ENCODE measurements around the gene ALDH7A1. TPM values are rescaled to one million over a fixed set of nuclear protein-coding genes. Genes with fewer than 3 reads are reported as not detected.

ALDH7A1 gene
- total and polyA plus RNA-seq, 3 donors from 2014 or later, result 50.0 to 68.3 (median 57.2) TPM

DNA sequence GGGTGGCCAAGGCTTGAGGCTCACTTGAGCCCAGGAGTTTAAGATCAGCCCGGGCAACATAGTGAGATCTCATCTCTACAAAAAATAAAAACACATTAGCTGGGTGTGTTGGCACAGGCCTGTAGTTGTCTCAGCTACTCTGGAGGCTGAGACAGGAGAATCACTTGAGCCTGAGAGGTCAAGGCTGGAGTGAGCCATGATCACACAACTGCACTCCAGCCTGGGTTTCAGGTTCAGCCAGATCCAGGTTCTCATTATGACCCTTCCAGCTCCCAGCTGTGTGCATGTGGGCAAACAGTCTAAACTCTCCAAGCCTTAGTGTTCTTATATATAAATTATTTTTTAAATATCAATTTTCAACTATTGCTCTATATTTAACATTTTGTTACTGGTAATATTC is 67.9 kb downstream of the ALDH7A1 start:
- TF ChIP-seq POLR2A (IDR thresholded peaks at IDR 0.05), result no peak
- TF ChIP-seq, protein P1, sequence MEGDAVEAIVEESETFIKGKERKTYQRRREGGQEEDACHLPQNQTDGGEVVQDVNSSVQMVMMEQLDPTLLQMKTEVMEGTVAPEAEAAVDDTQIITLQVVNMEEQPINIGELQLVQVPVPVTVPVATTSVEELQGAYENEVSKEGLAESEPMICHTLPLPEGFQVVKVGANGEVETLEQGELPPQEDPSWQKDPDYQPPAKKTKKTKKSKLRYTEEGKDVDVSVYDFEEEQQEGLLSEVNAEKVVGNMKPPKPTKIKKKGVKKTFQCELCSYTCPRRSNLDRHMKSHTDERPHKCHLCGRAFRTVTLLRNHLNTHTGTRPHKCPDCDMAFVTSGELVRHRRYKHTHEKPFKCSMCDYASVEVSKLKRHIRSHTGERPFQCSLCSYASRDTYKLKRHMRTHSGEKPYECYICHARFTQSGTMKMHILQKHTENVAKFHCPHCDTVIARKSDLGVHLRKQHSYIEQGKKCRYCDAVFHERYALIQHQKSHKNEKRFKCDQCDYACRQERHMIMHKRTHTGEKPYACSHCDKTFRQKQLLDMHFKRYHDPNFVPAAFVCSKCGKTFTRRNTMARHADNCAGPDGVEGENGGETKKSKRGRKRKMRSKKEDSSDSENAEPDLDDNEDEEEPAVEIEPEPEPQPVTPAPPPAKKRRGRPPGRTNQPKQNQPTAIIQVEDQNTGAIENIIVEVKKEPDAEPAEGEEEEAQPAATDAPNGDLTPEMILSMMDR (IDR thresholded peaks at IDR 0.05), result no peak
- DNase-seq, result no peak
- no peaks in the 10 kb centered on the region for H3K27me3 ChIP-seq
- peaks cover 32% of the 10 kb centered on the region for H3K4me1 ChIP-seq
- intact Hi-C loops (cut with DNase I; ENCODE audit: low total_unique reads), result no loop called here
- H3K4me3 ChIP-seq, result no peak overlapping the region
- H3K27ac ChIP-seq, result no peak overlapping the region
- H3K36me3 ChIP-seq (ENCODE audit: low read depth, missing control alignments), result no peaks in the 10 kb centered on the region
- no peaks in the 10 kb centered on the region for H3K9me3 ChIP-seq
- WGBS, 2 donors, result 93 to 100% methylated on average over 1 of the region's 1 CpG

DNA sequence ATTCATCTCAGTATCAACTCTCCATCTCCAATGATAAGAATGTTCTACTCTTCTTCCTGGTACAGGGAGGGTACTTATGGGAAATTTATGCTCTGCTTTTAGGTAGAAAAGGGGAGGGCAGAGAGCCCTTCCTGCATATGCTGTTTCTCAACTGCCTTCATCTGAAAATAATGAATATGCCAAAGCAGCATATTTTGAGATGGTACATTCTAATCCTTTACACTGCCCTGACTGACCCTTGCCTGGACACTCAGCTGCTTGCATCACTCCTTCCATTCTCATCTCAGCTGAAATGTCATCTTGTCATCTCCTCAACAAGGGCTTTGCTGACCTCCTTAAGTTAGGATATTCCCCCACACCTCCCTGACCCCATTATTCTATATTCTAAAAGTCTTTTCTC is 68.5 kb downstream of the ALDH7A1 start:
- intact Hi-C loops (cut with DNase I; ENCODE audit: low total_unique reads), result no loop called here
- Histone ChIP-seq H3K36me3 (ENCODE audit: low read depth, missing control alignments) (no peaks in the 10 kb centered on the region), H3K27ac (peak overlapping the region in 1 of 2 donors; percentile 81), H3K27me3 (no peaks in the 10 kb centered on the region), H3K9me3 (no peaks in the 10 kb centered on the region), H3K4me1 (peaks cover 27% of the 10 kb centered on the region), H3K4me3 (no peak overlapping the region)
- TF ChIP-seq, protein P1 (IDR thresholded peaks at IDR 0.05), result no peak
- no peak for TF ChIP-seq POLR2A (IDR thresholded peaks at IDR 0.05)
- no peak for DNase-seq

DNA sequence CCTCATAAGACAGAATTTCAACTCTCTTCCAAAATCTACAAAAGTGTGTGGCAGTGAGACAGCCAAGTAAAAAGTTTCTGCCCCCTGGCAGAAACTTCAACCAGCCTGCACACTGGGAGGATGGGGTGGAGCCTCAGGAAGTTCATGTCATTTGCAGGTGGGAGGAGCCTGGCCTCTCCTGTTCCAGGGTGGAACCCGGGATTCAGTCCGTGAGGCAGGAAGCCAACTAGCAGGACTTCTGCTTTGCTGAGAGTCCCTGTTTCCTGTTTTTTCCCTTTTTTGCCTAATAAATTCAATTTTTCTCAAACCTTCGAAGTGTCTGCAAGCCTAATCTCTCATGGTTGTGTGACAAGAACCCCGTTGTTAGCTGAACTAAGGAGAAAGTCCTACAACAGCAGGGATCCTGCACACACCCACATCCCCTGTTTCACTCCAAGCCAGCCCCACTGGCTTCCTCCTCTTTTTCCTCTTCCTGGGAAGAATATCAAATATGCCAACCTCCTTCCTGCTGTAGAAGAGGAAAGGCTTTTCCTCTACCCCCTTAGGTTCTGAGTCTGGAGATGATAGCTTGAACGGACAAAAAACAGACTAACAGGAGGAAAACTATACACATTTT is 69.3 kb downstream of the ALDH7A1 start:
- 38 to 42% methylated on average over 5 of the region's 5 CpGs for WGBS, 2 donors
- Histone ChIP-seq H3K9me3 (no peaks in the 10 kb centered on the region), H3K36me3 (ENCODE audit: low read depth, missing control alignments) (no peaks in the 10 kb centered on the region), H3K4me3 (no peak overlapping the region), H3K27me3 (no peaks in the 10 kb centered on the region), H3K27ac (peak overlapping the region in 1 of 2 donors; percentile 81), H3K4me1 (peaks cover 21% of the 10 kb centered on the region)
- intact Hi-C loops (cut with DNase I; ENCODE audit: low total_unique reads), result no loop called here
- no peak for TF ChIP-seq POLR2A (IDR thresholded peaks at IDR 0.05)
- TF ChIP-seq, protein P1 (IDR thresholded peaks at IDR 0.05), result no peak
- DNase-seq, result peak; percentile 82

DNA sequence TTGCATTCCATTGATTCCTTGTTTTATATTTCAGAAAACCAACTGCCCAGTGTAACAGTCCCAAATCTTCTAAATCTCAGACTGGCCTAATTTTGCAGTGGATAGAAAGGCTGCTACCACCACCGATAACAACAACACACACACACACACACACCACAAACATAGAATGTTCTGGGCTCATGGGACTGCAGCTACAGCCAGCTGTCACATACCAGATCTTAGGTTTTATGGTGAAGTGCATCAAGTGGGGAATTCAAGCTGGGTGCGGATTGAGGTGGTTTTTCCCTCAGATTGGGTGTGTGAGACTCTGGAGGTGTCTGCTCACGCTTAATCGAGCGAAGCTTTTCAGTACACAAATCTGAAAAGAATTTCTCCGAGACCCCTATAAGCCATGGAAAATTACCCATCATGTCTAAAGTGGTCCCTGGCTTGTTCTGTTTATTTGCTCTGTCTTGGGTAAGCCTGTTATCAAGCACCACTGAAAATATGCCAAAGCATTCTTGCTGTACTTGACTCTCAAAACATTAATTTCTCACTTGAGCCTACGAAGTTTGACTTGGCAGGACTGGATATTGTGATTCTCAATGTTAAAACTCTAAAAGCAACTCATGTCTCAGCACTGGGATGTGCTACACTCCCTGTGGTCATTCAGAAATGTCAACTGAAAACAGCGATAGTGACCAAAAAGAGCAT is 71.1 kb downstream of the ALDH7A1 start:
- 62 to 68% methylated on average over 8 of the region's 8 CpGs for WGBS, 2 donors
- H3K27ac ChIP-seq, result peak overlapping the region; percentile 56 to 81
- H3K36me3 ChIP-seq (ENCODE audit: low read depth, missing control alignments), result no peaks in the 10 kb centered on the region
- peaks cover 30% of the 10 kb centered on the region for H3K4me1 ChIP-seq
- H3K4me3 ChIP-seq, result no peak overlapping the region
- DNase-seq, result no peak
- no peak for TF ChIP-seq POLR2A (IDR thresholded peaks at IDR 0.05)
- TF ChIP-seq, protein P1 (IDR thresholded peaks at IDR 0.05), result no peak
- intact Hi-C loops (cut with DNase I; ENCODE audit: low total_unique reads), result no loop called here
- H3K9me3 ChIP-seq, result no peaks in the 10 kb centered on the region
- no peaks in the 10 kb centered on the region for H3K27me3 ChIP-seq

DNA sequence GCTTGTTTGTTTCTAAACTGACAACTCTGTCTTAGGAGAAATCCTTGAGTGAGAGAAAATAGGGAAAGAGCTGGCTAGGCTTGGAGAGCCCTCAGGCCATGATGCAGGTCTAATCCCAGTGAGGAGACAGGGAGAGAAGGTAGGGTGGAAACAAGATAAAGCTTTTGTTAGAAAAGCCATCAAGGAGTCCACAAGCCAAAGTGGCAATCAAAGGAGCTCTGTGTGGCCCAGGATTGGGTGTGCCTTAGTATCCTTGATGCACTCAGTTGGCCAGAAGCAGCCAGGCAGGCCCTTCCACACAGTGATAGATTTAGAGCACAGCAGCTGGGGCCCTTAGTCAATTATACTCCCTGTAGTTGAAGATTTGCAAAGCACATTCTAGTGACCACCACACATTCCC is 73.9 kb downstream of the ALDH7A1 start:
- DNase-seq, result no peak
- intact Hi-C loops (cut with DNase I; ENCODE audit: low total_unique reads), result no loop called here
- peaks cover 33% of the 10 kb centered on the region for H3K4me1 ChIP-seq
- H3K36me3 ChIP-seq (ENCODE audit: low read depth, missing control alignments), result no peaks in the 10 kb centered on the region
- peak overlapping the region; percentile 22 to 91 for H3K27ac ChIP-seq
- no peaks in the 10 kb centered on the region for H3K27me3 ChIP-seq
- no peak overlapping the region for H3K4me3 ChIP-seq
- TF ChIP-seq POLR2A (IDR thresholded peaks at IDR 0.05), result no peak
- TF ChIP-seq, protein P1 (IDR thresholded peaks at IDR 0.05), result no peak
- no peaks in the 10 kb centered on the region for H3K9me3 ChIP-seq
